Measurements from ENCODE around the gene EXOC5. TPM values are rescaled to one million over a fixed set of nuclear protein-coding genes. Genes with fewer than 3 reads are reported as not detected.

The EXOC5 gene
- polyA plus RNA-seq, 1 donor (not counting 4 experiments of a cell fraction or from before 2014, with no cell fraction given), result 48.2 TPM

GRCh38 chr14:57179273-57179672 lies 89.4 kb downstream of the EXOC5 start:
- no peaks in the 10 kb centered on the region for H3K36me3 ChIP-seq (ENCODE audit: control insufficient read depth in 2 of 2, extremely low read depth in 1 of 2, insufficient read depth in 2 of 2, low read length in 2 of 2)
- no peaks in the 10 kb centered on the region for H3K9me1 ChIP-seq (ENCODE audit: control insufficient read depth, extremely low read depth, insufficient read depth, low read length)
- no peaks in the 10 kb centered on the region for H3K9me3 ChIP-seq (ENCODE audit: control insufficient read depth, low read depth, low read length)
- dilution Hi-C loops (cut with MboI; ENCODE audit: extremely low pct_ligation_motif_present, low sequenced_read_pairs), result no loop called here
- no peaks in the 10 kb centered on the region for H3K79me2 ChIP-seq (ENCODE audit: control insufficient read depth, insufficient read depth, low read length)
- TF ChIP-seq EZH2 (IDR thresholded peaks at IDR 0.05; ENCODE audit: low read length), result no peak
- TF ChIP-seq, protein P1, sequence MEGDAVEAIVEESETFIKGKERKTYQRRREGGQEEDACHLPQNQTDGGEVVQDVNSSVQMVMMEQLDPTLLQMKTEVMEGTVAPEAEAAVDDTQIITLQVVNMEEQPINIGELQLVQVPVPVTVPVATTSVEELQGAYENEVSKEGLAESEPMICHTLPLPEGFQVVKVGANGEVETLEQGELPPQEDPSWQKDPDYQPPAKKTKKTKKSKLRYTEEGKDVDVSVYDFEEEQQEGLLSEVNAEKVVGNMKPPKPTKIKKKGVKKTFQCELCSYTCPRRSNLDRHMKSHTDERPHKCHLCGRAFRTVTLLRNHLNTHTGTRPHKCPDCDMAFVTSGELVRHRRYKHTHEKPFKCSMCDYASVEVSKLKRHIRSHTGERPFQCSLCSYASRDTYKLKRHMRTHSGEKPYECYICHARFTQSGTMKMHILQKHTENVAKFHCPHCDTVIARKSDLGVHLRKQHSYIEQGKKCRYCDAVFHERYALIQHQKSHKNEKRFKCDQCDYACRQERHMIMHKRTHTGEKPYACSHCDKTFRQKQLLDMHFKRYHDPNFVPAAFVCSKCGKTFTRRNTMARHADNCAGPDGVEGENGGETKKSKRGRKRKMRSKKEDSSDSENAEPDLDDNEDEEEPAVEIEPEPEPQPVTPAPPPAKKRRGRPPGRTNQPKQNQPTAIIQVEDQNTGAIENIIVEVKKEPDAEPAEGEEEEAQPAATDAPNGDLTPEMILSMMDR (optimal IDR thresholded peaks at IDR 0.05 in 1 of 3, IDR thresholded peaks at IDR 0.05 in 1 of 3, conservative IDR thresholded peaks at IDR 0.05 in 1 of 3; ENCODE audit: extremely low read depth in 1 of 3, insufficient read depth in 2 of 3, low read length in 3 of 3), result no peak
- H4K20me1 ChIP-seq (ENCODE audit: control insufficient read depth, extremely low read depth, insufficient read depth, low read length), result no peaks in the 10 kb centered on the region
- H3K9ac ChIP-seq (ENCODE audit: control insufficient read depth, extremely low read depth, insufficient read depth, low read length), result no peak overlapping the region
- no peak overlapping the region for H3K4me3 ChIP-seq (ENCODE audit: control insufficient read depth in 2 of 3, extremely low read depth in 1 of 3, insufficient read depth in 2 of 3, low read depth in 1 of 3, low read length in 3 of 3)
- no peaks in the 10 kb centered on the region for H3K4me1 ChIP-seq (ENCODE audit: control insufficient read depth, extremely low read depth, insufficient read depth, low read length)
- no peak overlapping the region for H3K27ac ChIP-seq (ENCODE audit: control insufficient read depth, insufficient read depth, low read length)
- no peak overlapping the region for H2AFZ ChIP-seq (ENCODE audit: control insufficient read depth, low read length)
- FAIRE-seq (no peak), DNase-seq (ENCODE audit: low read depth, low spot score) (no peak)
- peaks cover 2% of the 10 kb centered on the region for H3K27me3 ChIP-seq (ENCODE audit: control insufficient read depth, extremely low read depth, insufficient read depth, low read length)
- H3K4me2 ChIP-seq (ENCODE audit: control insufficient read depth, extremely low read depth, insufficient read depth, low read depth, low read length), result no peak overlapping the region

DNA sequence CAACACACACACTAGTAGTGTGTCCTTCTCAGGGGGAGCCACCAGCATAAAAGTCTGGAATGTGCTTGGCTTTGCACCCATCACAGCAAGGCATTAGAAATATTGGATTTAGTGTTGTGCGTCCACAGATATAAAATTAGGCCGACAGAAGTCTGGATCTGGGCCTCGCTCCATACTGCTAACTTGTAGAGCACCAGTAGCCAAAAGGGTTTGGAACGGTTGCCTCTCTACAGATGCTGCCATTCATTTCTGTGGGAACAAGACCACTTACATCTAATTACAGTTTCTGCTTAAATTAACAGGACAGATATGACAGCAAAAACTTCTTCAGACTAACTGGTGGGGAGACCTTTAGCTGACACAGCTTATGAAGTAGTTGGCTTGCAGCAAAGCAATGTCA lies 94.2 kb downstream of the EXOC5 start:
- Histone ChIP-seq H3K9me1 (ENCODE audit: control insufficient read depth, extremely low read depth, insufficient read depth, low read length) (no peaks in the 10 kb centered on the region), H4K20me1 (ENCODE audit: control insufficient read depth, extremely low read depth, insufficient read depth, low read length) (no peaks in the 10 kb centered on the region), H3K9me3 (ENCODE audit: control insufficient read depth, low read depth, low read length) (no peaks in the 10 kb centered on the region), H2AFZ (ENCODE audit: control insufficient read depth, low read length) (no peak overlapping the region), H3K4me3 (ENCODE audit: control insufficient read depth in 2 of 3, extremely low read depth in 1 of 3, insufficient read depth in 2 of 3, low read depth in 1 of 3, low read length in 3 of 3) (no peak overlapping the region), H3K9ac (ENCODE audit: control insufficient read depth, extremely low read depth, insufficient read depth, low read length) (no peak overlapping the region), H3K4me1 (ENCODE audit: control insufficient read depth, extremely low read depth, insufficient read depth, low read length) (no peaks in the 10 kb centered on the region), H3K27me3 (ENCODE audit: control insufficient read depth, extremely low read depth, insufficient read depth, low read length) (peaks cover 2% of the 10 kb centered on the region), H3K36me3 (ENCODE audit: control insufficient read depth in 2 of 2, extremely low read depth in 1 of 2, insufficient read depth in 2 of 2, low read length in 2 of 2) (no peaks in the 10 kb centered on the region), H3K4me2 (ENCODE audit: control insufficient read depth, extremely low read depth, insufficient read depth, low read depth, low read length) (no peak overlapping the region), H3K27ac (ENCODE audit: control insufficient read depth, insufficient read depth, low read length) (no peak overlapping the region), H3K79me2 (ENCODE audit: control insufficient read depth, insufficient read depth, low read length) (no peaks in the 10 kb centered on the region)
- no peak for FAIRE-seq
- DNase-seq (ENCODE audit: low read depth, low spot score), result no peak
- dilution Hi-C loops (cut with MboI; ENCODE audit: extremely low pct_ligation_motif_present, low sequenced_read_pairs), result no loop called here
- no peak for TF ChIP-seq EZH2 (IDR thresholded peaks at IDR 0.05; ENCODE audit: low read length)
- TF ChIP-seq, protein P1 (optimal IDR thresholded peaks at IDR 0.05 in 1 of 3, IDR thresholded peaks at IDR 0.05 in 1 of 3, conservative IDR thresholded peaks at IDR 0.05 in 1 of 3; ENCODE audit: extremely low read depth in 1 of 3, insufficient read depth in 2 of 3, low read length in 3 of 3), result no peak

All from keratinocyte (primary cell).